NCI-H1694 (cell line): ENCODE results near the gene HTR3D.
"Not testable (repeated sequence)": the region's sequence is repeated elsewhere in the genome, so short reads cannot be mapped to it uniquely, and the experiment has no call there.

Experiments
- DNase-seq: peaks from one replicate; lab custom pipeline; 2025; lab: John Stamatoyannopoulos, UW

Gene HTR3D

DNA sequence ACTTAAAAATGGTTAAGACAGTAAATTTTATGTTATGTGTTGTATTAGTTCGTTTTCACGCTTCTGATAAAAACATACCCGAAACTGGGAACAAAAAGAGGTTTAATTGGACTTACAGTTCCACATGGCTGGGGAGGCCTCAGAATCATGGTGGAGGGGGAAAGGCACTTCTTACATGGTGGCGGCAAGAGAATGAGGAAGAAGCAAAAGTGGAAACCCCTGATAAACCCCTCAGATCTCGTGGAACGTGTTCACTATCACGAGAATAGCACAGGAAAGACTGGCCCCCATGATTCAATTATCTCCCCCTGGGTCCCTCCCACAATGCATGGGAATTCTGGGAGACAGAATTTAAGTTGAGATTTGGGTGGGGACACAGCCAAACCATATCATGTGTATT lies 39.6 kb downstream of the HTR3D start:
- not testable (repeated sequence) for DNase-seq

DNA sequence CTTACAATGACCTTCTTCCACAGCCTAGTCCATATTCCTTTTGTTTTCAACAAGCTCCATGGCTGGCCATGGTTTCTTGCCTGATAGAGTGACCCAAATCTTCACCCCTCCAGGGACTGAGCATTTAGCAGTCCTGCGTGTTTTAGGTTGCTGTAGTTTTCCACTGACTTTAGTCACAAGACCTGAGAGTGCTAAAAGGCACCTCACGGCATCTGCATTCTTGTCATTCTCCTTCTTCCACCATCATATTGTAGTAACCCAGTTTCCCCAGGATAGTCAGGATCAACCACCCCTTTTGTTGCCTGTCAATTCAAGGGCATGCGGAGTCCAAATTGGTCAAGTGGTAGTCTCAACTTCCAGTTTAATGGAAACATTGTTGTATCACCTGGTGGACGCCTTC lies 42.1 kb downstream of the HTR3D start:
- DNase-seq: no peak

DNA sequence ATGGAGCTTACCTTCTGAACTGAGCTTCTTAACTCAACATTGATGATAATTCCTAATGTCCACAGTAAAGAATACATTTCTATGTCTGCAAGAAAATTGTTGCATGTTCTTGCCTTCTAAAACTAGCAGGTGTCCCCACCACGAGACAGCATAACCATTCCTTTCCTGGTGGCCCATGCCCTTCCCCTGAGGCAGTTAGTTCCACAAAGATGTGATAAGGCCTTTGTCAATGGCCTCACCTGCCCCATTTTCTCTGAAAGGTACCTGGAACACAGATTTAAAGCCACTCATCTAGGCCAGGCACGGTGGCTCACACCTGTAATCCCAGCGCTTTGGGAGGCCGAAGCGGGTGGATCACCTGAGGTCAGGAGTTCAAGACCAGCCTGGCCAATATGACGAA lies 44.4 kb downstream of the HTR3D start:
- DNase-seq: no peak

DNA sequence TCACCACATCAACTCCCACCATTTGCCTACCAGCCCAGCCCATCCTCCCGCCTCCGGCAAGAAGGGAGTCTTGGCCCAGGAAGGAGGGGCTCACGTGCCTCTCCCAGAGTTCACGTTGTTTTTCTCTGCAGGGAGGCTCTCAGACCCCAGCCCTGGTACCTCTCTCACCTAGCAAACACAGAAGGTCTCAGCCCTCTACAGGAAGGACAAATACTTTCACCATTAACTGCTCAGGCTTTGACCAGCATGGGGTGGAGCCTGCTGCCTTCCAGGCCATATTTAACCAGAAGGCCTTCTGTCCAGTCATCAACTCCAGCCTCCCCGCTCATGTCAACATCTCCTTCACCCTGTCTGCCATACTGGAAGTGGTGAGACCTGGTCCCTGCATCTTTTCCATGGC lies 46.3 kb downstream of the HTR3D start:
- no peak for DNase-seq

DNA sequence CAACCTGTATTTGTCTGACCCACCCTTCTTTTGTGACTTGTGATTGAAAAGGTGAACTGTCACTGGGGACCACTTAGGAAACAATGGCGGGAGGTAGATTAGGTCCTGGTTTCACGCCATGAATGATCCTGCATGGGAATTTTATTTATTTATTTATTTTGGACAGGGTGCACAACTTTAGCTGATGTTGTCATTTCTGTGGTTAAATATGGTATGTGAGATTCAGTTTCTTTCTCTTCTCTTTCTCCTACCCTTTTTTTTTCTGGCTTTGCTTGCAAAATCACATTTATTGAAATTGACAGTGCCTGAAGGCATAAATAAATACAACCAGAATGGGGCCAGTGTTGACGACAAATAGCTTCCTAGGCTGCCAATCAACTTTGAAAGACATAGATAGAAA lies 47.3 kb downstream of the HTR3D start:
- no peak for DNase-seq

DNA sequence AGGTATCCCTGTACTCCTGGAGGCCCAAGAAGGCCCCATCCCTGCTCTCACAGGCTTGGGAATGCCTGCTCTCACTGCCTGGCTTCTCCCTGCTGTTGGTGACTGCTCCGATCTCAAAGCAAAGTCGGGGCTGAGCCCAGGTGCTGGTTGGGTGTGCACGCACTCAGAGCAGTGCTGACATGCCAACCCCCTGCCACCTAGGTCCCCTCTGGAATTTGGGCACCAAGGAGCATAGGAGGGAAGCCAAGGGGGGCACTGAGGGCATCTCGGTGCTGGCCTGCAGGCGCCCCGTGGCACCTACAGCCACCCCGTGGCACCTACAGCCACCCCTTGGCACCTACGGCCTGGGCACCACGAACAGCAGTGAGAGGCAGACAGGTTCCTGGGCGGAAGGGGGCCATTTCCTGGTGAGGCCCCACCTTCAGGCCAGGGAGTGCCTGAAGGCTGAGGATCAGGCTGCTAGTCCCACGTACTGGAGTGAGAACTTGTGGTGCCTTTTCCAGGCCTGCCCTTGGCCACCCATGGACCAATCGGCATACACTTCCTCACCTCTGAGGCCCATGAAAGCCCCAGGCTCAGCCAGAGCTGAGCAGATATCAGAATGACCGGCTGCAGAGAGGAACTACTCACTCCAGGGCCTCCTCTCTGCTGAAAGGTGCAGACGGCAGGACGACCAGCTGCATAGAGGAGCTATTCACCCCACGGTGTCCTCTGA lies 49.7 kb downstream of the HTR3D start:
- DNase-seq: no peak

DNA sequence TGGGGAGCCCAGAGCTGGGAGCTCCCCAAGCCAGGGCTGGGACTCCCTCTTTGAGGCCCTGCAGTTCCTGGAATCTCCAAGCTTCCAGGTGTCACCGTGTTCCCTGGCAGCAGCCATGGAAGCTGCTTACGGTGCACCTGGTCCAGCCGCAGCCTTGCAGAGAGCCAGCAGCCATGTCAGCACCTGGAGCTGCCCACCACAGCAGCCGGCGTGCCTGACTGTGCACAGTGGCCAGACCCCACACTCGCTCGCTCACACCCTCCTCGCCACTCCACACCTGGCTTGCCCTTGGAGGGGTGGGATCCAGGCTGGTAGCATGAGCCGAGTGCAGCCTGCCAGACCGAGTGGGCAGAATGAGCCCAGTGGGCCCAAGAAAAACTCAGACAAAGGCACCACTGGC lies 50.5 kb downstream of the HTR3D start:
- no peak for DNase-seq

DNA sequence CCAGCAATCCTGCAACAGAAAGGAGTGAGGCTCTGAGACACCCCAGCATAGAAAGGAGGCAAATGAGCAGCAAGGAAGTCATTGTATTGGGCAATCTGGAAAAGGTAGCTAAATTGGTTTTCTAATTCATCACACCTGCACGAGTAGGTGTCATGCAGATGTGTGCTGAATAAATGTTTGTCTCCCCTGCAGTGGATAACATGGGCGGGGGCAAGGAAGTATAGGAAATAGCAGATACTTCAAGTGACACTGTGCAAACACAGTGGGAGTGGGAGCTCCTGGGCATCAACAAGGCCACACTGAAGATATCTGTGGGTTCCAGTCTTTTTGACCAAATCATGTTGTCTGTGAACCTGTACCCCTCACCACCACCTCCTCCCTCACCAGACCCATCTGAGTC lies 50.9 kb downstream of the HTR3D start:
- no peak for DNase-seq

DNA sequence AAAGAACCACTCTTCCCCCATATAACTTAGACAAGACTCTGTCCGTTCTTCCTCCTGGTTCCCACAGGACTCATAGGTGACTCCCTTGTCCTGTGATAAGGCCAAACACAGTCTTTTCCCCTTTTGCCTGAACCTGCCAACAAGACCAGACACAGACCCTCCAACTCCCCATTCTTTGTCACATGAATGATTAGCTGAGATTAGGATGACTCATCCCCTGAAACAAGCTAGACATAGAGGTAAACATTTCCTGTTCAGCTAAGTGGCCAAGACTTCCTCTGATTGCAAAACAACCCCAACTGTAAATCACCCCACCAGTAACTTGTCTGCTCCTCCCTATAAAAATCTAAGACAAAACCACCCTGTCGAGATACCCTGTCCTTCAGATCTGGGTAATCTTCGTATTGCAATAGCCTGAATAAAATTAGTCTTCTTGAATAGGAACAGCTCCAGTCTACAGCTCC lies 53.9 kb downstream of the HTR3D start:
- no peak for DNase-seq
